GM03348 (cell line): ENCODE results near the gene ALDH3A2.

Source experiments
- DNase-seq: peaks from one replicate; pipeline ENCODE4 v3.0.0; 2012; ENCODE audit warnings: low spot score

ALDH3A2 gene

GRCh38 chr17:19714542-19715411 is 66.2 kb downstream of the ALDH3A2 start:
- DNase-seq = no peak

- DNase-seq = no peak
Measured at GRCh38 chr17:19716108-19717030, 67.8 kb downstream of the ALDH3A2 start, which contains the start of gene SLC47A2. SLC47A2 (minus strand) TSS chr17:19716584; CDS start chr17:19716555, 29 bp downstream.

GRCh38 chr17:19717031-19717360 is 68.4 kb downstream of the ALDH3A2 start:
- no peak for DNase-seq

- no peak for DNase-seq
Measured at GRCh38 chr17:19717411-19717908, 68.9 kb downstream of the ALDH3A2 start.

- DNase-seq = no peak
Measured at GRCh38 chr17:19718041-19718612, 69.6 kb downstream of the ALDH3A2 start.

- DNase-seq = no peak
Measured at GRCh38 chr17:19718613-19719354, 70.2 kb downstream of the ALDH3A2 start.

GRCh38 chr17:19719355-19720209 is 71.0 kb downstream of the ALDH3A2 start:
- no peak for DNase-seq

- no peak for DNase-seq
Measured at GRCh38 chr17:19720210-19720475, 71.6 kb downstream of the ALDH3A2 start.

GRCh38 chr17:19720631-19721426 is 72.3 kb downstream of the ALDH3A2 start:
- no peak for DNase-seq

GRCh38 chr17:19723964-19724363 is 75.4 kb downstream of the ALDH3A2 start:
- no peak for DNase-seq

- no peak for DNase-seq
Measured at GRCh38 chr17:19724501-19725420, 76.2 kb downstream of the ALDH3A2 start.

- no peak for DNase-seq
Measured at GRCh38 chr17:19725486-19725885, 76.9 kb downstream of the ALDH3A2 start.

GRCh38 chr17:19726631-19727376 is 78.3 kb downstream of the ALDH3A2 start:
- no peak for DNase-seq
